ENCODE measurements around the gene MCOLN2.
"Not testable (repeated sequence)": the region's sequence is repeated elsewhere in the genome, so short reads cannot be mapped to it uniquely, and the experiment has no call there.

Gene MCOLN2

DNA sequence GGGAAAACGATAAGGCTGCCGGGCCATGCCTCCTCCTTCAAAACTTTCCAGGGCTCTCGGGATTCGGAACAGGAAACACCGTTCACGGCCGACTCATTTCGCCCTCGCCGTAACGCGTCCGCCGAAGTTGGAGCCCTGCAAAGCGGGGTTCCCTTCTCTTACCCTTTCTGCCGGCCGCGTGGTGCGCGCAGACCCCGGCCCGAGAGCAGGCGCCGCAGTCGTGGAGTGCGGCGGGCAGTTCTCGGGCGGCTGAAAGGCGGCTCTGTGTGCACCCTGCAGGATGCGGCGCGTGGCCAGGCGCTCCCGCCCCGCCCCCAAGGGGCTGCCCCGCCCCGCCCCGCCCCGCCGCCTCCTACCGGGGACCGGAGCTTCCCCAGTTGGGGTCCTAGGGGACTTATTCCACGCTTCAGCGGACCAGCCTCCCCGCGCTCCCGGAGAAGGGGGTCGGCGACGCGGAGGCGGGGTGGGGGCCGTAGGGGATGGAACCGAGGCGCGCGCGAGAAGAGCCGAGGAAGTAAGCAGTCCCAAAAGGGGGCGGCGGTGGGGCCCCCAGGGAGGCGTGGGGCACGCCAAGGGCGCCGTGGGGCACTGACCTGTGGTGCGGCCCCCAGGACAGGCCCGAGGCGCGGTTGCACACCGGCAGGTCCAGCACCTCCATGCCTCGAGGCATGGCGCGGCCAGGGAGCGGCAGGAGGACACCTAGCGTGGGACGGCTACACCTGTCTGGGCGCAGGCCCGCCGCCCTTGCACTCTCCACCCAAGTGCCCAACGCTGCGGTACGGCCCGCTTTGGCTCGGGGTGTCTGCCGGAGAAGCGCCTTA, at the start of gene MCOLN2:
Gene MCOLN2, minus strand, starts transcription at position 268 of the 821 bp plus-strand sequence. Its CDS starts 241 bp downstream, at position 27.
- DNase-seq (ENCODE audit: low spot score) = peak; percentile 63

DNA sequence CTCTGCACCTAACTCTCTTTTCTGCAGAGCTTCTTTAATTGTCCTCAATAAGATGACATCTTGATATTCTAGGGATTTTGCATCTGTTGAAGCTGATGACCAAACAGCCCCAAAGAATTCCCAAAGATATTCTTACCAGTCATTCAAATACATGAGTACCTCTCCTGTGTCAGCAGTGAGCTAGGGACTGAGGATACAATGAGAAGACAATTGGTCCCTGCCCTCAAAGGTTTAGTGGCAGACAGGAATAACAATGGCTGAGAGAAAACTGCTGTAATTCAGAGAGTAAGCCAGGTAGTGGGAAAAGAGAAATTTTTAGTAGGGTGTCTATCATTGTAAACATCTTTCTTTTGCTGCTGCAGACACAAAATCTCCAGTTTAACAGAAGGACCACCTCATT, 45.5 kb upstream of the MCOLN2 start:
- DNase-seq (ENCODE audit: low spot score) = no peak

DNA sequence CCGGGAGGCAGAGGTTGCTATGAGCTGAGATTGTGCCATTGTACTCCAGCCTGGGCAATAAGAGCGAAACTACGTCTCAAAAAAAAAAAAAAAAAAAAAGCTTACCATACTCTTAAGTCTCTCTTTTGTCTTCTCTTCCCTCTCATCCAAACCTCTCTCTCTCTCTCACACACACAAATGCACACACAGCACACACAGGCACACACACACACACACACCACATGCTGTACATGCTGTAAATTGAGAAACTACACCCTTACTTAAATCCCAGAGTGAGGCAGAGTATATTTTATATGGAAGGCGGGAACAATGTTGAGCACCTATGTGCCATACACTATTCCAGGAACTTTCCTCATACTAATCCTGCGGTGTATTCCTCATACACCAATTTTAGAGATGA, 44.9 kb upstream of the MCOLN2 start:
- no peak for DNase-seq (ENCODE audit: low spot score)

DNA sequence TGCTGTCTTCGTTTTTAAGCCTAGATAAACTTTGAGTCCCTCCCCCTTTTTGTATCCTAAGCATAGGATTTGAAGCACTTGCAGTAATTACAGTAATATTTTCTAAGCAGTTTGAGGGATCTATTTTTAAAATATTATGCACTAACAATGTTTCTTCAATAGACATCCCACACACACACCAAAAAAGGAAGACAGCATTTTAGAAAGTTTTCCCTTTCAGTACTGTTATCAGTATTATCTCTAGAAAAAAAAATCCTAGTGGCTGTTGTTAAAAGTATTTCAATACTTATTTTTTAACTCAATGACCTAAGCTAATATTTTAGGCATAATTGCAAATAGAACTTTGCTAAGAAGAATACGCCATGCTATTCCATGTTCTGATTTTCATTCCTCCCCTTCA, 36.3 kb upstream of the MCOLN2 start:
- no peak for DNase-seq (ENCODE audit: low spot score)

DNA sequence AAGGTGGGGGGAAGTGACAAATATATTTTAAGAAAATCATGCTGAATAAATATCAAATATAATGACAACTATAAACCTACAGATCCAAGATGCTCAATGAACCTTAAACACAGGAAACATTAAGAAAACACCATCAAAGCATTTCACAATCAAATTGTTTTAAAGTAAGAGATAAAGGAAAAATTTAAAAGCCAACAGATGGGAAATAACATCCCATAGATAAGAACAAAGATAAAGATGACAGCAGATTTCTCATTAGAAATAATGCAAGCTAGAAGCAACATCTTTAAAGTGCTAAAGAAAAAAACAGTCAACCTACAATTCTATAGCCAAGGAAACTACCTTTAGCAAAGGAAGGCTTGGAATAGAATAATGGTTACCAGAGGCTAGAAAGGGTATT, 33.6 kb upstream of the MCOLN2 start:
- DNase-seq (ENCODE audit: low spot score) = no peak

DNA sequence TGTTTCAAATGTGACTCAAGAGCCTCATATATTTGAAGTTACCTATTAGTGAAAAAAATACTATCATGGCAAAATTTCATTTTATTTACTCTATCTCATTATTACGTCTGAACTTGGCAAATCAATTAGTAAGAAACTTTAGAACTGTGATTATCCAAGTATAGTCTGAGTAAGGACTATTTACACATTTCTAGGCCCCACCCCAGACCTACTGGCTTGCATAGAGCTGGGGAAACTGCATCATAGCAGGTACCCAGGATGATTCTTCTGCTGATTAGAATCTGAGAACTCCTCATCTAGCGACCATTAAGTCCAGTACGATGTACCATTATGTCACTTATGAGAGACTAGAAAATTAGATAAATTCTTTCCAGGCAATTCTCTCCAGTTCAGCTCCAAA, 31.2 kb upstream of the MCOLN2 start:
- DNase-seq (ENCODE audit: low spot score) = no peak

DNA sequence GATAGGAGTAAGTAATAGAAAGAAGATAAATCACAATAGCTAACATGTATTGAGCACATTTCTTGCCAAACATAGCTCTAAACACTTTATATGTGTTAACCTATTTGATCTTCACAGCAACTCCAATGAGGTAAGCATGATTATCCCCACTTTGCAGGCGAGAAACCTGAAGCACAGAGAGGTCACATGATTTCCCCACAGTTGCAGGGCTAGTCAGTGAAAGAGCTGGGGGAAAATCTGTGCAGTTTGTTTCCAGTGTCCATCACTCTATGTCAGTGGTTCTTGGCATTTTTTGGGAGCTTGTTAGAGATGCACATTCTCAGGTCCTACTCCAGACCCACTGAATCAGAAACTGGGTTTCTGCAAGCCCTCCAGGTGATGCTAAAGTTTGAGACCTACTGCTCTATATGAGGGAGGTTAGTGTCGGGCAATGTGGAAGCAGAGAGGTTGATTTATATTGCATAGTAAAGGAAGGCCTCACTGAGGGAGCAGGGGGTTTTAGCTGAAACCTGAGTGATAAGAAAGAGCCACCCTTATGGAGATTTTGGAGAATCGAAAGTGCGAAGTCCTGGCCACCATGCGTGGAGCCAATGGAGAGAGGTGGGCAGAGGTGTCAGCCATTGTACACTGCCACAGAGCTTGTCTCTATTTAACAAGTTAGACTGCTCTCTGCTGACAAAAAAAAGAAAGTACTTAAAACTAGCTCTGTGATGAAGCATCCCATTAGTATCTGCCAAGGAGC, 30.5 kb upstream of the MCOLN2 start:
- no peak for DNase-seq (ENCODE audit: low spot score)

DNA sequence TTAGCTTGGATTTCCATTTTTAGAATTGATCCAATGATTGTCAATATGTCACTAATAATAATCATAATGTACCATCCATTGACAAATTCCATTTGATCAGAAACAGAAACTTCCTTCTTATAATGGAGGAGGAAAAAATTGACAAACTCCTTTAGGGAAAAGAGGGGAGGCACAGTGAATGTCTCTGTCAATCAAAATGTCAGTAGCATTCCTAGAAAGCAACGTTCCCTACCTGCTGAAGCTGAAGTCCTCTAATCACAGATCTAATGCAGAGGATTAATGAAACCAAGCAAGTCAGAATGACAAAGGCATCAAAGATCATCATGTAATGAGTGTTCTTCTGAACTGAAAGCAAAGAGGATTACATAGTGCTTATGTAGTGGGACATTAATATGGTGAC, 29.0 kb upstream of the MCOLN2 start:
- DNase-seq (ENCODE audit: low spot score) = no peak

DNA sequence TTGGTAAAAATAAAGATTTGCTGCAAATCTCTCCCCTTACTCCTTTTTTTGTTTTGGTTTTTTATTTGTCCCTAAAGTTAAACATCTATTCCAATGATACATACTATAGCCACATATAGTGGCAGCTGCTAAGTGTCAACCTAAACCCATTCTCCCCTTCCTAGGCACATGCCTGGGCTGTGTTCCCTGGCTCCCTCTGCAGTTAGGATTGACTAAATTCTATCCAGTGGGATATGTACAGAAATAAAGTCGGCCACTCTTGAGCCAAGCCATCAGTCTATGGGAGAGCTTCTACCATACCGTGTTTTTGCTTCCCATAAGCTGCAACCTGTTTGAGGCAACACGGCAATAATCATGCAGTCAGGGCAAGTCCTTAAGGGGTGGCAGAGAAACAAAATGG, 27.8 kb upstream of the MCOLN2 start:
- no peak for DNase-seq (ENCODE audit: low spot score)

DNA sequence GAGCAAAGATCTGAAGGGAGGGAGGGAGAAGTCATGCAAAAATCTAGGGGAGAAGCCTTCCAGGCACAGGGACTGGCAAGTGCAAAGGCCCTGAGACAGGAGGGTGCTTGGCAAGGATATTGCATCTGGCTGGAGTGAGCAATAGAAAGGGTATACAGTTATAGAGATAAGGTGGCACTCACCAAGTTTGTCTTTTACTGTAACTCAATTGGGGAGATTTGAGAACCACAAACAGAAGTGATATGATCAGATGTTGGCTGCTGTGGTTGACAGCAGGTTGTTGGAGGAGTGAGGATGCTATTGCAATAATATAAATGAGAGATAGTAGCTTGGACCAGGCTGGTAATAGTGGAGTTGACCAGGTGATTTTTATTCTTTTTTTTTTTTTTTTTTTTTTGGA, 25.8 kb upstream of the MCOLN2 start:
- DNase-seq (ENCODE audit: low spot score) = no peak

DNA sequence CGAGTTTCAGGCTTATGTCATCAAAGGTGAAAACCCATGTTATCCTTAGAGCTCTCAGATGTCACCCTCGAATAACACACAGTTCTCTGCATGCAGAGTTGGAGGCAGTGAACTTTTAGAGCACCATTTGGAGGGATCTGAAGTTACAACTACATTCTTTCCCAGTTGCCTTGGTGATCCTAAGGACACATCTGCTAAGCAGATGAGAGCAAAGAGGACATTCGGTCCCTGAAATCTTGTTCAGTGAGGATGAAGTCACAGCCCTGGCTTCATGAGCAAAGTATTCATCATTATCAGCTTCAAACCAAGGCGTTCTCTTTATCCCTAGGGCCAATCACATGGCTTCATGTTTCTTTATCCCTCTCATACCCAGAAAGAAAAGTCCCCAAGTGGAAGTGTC, 23.1 kb upstream of the MCOLN2 start:
- no peak for DNase-seq (ENCODE audit: low spot score)

DNA sequence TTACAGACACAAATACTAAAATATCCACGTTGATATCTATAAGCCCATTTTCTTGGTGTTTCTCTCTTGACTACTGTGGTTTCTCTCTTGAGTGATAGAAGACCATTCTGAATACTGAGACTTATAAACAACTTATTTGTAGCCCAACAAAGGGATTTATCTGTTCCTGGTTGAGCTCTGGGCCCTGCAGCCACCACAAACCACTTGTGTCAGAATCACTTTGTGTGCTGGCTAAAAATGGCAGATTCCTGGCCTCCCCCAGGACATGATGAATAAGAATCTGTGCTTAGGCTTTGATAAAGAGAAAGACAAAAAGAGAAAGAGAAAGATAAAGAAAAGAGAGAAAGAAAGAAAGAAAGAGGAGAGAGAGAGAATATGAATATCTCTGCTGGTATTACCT, 18.9 kb upstream of the MCOLN2 start:
- no peak for DNase-seq (ENCODE audit: low spot score)

DNA sequence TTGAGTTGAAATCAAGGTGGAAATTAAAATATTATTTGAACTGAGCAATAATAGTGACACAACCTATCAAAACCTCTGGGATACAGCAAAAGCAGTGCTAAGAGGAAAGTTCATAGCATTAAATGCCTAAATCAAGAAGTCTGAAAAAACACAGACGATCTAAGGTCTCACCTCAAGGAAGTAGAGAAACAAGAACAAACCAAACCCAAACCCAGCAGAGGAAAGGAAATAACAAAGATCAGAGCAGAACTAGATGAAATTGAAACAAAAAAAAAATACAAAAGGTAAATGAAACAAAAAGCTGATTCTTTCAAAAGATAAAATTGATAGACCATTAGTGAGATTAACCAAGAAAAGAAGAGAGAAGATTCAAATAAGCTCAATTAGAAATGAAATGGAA, 8.7 kb upstream of the MCOLN2 start:
- not testable (repeated sequence) for DNase-seq (ENCODE audit: low spot score)

DNA sequence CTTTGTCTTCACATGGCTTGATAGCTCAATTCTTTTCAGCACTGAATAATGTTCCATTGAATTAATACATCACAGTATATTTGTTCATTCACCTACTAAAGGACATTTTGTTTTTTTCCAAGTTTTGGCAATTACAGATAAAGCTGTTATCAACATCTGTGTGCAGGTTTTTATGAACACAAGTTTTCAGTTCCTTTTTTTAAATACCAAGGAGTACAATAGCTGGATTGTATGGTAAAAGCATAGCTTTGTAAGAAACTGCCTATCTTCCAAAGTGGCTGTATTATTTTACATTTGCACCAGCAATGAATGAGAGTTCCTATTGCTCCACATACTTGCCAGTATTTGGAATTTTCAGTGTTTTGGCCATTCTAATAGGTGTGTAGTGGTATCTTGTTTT, 4.8 kb upstream of the MCOLN2 start:
- DNase-seq (ENCODE audit: low spot score) = no peak

DNA sequence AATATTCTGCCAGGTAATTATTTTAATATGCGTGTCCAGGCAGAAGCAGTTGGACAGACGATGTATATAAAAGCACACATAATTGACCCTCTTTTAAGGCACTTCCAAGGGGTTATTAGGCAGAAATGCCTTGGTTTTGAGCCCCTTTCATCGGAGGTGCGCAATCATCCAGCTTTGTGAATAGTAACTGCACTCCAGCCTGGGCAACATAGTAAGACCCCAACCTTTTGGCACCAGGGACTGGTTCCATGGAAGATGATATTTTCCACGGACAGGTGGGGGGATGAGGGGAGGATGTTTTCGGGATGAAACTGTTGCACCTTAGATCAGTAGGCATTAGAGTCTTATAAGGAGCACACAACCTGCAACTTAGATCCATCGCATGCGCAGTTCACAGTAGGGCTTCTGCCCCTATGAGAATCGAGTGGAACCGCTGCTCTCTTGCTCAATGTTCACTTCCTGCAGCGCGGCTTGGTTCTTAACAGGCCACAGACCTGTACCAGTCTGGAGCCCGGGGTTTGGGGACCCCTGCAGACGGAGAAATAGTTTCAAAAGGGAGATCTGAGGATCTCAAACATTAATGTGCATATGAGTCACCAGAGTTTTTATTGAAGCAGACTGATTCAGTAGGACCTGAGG, 1.8 kb upstream of the MCOLN2 start:
- DNase-seq (ENCODE audit: low spot score) = peak; percentile 43

DNA sequence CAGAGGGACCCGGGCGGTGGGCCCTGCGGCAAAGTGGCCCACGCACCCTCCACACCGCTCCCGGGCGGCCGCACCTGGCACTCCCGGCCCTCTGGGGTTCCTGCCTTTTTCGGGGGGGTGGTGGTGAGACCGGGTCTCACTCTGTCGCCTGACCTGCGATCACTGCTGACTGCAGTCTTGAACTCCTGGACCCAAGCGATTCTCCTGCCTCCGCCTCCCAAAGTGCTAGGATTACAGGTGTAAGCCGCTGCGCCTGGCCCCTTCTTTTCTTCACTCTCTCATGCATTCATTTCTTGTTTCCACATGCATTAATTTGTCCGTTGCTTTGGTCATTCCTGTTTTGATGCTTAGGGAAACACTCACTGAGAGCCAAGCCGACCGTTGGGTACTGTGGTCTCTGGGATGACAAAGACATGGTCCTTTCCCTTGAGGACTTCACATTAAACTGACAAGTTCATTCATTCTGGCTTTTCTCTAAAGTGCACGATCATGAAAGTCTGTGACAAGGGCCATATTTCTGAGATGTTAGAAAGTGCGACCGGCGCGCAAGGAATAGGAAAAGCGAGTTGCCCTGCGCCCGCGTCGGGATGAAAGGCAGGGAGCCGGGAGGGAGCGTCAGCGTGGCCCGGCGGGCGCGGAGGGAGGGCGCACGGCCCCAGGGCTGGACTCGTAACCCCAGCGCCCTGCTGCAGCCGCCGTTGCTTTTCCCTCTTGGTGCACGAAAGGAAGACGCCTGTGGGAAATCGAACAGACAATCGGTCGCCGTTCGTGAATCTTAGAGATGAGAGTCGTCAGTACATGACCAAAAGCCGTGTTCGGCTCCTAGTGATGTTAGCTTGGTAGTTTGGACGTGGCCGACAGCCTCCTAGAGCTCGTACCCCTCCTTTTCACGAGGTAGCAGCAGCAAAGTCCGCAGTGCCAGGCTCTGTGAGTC, 1.0 kb upstream of the MCOLN2 start:
- no peak for DNase-seq (ENCODE audit: low spot score)

DNA sequence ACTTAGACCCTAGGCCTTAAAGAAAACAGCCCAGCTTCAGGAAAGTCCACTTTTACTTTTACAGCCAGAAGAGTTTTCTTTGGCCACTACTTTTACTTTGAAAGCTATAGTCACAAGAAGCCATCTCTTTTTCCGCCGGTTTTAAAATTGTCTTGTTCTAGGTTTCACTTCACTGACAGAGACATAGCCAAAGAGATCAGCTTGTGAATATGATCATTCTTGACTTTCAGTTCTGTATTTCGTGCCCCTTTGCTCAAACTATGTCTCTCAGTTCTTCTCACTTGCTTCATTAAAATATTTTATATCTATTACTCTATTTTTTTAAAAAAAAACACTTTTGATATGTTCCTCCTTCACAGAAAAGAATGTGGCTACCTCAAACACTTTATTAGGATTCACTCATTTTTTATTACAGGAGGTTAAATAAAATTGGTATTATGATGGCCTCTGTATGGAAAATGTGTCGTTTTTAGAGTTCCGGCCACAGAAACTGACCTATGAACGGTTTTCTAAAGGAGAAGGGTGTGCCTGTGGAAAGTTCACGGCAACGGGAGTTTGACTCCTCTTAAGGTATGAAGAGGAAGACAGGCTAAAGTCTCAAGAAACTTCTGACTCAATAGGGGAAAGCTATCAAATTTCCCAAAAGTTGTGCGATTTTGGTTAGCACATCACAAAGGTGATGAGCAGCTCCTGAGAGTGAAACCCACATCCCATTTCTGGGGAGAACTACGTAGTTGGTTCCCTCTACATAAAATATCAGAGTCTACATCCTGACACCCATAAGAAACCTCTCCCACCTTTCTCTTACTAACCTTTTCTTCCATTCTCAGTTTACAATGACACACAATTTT, 1.2 kb downstream of the MCOLN2 start:
- peak; percentile 40 for DNase-seq (ENCODE audit: low spot score)

DNA sequence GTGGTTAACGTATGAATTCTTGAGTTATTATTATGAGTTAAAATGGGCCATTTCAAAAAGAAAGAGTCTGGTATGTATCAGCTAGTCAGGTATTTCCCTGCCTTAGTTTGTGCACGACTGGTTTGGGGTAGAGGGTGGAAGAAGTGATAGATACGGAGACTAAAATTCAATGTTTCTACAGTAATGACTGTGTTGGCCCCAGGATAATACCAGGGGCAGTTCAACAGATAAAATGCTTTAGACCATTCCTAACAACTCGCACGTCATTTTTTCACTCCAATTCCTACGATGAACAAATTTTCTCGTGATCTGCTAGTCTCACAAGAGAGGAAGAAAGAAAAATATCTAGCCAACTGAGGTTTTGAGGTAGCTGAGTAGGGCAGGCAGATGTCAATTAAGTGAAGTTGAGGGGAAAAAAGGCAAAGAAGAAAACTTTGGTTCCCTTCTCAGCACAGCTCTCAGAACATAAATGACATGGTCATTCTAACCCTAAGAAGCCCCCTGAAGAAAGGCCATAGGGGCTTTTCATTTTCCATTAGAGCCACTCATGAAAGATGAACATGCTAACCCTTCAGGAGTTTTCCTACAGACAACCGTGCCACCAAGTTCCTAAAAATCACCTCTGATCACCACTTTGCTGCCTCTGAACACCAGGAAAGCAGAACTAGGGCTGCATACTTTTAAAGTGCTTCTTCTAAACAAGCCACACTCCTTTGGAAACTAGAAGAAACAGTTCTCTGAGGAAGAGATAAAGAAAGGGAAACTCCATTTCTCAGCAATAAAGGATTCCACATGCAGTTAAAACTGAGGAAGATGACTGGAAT, 5.6 kb downstream of the MCOLN2 start:
- DNase-seq (ENCODE audit: low spot score) = no peak

DNA sequence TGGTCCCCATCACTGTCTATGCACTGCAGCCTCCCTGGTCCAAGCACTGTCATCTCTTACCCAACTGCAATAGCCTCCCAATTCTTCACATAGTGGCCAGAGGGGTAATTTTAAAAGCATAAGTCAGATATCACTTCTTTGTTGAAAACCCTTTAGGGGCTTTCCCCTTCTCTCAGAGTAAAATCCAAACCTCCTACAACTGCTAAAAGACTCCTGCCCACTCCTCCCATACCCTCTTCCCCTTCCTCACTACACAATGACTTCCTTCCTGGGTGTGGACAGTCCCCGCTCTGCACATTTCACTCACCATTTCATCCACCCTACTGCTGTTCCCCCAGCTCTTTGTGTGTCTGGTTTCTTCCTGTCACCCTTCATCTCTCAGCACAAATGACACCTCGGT, 8.3 kb downstream of the MCOLN2 start:
- DNase-seq (ENCODE audit: low spot score) = no peak

DNA sequence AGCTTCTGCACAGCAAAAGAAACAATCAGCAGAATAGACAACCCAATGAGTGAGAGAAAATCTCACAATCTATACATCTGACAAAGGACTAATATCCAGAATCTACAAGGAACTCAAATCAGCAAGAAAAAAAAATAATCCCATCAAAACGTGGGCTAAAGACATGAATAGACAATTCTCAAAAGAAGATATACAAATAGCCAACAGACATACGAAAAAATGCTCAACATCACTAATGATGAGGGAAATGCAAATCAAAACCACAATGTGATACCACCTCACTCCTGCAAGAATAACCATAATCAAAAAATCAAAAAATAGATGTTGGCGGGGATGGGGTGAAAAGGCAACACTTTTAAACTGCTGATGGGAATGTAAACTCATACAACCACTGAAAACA, 10.4 kb downstream of the MCOLN2 start:
- not testable (repeated sequence) for DNase-seq (ENCODE audit: low spot score)
